Upper lobe of left lung (tissue), 4 donors: ENCODE results near the gene RHOH.

Experiments
- EP300 ChIP-seq, 4 donors: sonication (generic); formaldehyde crosslinking; IDR thresholded peaks; one replicate each; pipeline ENCODE4 v1.5.1; 2017; ENCODE audit warnings: antibody characterized with exemption in 4 of 4, control low read depth in 2 of 4
- POLR2A ChIP-seq, 4 donors: fragments of 450-650 bp; IDR thresholded peaks; one replicate each; pipeline ENCODE4 v1.5.1; 2016 to 2017; ENCODE audit warnings: antibody characterized with exemption in 4 of 4, mild to moderate bottlenecking in 2 of 4
- POLR2AphosphoS5 ChIP-seq, 2 donors: sonication (generic); formaldehyde crosslinking; IDR thresholded peaks; one replicate each; pipeline ENCODE4 v1.5.1; 2017; ENCODE audit warnings: antibody characterized with exemption in 2 of 2
- TF ChIP-seq, protein P1 (sequence below), 6 experiments: fragments of 450-650 bp in 4 of 6; fragments of 200-600 bp in 2 of 6; sonication (generic) in 2 of 6; IDR thresholded peaks; one replicate each; pipeline ENCODE4 v1.5.1; 2016 to 2019; ENCODE audit warnings: antibody characterized with exemption in 6 of 6

DNA sequence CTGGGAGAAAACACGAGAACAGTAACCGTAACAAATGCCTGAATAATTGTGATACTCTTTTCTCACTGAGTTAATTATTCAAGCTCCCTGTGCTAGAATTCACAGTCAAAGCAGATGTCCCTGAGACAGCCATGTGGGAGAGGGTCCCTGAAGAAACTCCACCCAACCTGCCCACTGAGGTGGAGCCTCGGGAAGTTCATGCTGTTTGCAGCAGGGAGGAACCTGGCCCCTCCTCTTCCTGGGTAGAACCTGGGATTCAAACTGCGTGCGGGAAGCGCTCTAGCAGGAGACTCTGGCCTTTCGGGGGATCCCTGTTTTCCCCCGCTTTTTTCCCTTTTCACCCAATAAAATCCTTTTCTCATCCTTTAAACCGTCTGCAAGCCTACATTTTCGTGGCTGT lies 20.2 kb upstream of the RHOH start:
- TF ChIP-seq EP300 (IDR thresholded peaks at IDR 0.05) (no peak), POLR2AphosphoS5 (IDR thresholded peaks at IDR 0.05) (no peak), POLR2A (IDR thresholded peaks at IDR 0.05) (no peak)
- TF ChIP-seq, protein P1, sequence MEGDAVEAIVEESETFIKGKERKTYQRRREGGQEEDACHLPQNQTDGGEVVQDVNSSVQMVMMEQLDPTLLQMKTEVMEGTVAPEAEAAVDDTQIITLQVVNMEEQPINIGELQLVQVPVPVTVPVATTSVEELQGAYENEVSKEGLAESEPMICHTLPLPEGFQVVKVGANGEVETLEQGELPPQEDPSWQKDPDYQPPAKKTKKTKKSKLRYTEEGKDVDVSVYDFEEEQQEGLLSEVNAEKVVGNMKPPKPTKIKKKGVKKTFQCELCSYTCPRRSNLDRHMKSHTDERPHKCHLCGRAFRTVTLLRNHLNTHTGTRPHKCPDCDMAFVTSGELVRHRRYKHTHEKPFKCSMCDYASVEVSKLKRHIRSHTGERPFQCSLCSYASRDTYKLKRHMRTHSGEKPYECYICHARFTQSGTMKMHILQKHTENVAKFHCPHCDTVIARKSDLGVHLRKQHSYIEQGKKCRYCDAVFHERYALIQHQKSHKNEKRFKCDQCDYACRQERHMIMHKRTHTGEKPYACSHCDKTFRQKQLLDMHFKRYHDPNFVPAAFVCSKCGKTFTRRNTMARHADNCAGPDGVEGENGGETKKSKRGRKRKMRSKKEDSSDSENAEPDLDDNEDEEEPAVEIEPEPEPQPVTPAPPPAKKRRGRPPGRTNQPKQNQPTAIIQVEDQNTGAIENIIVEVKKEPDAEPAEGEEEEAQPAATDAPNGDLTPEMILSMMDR (IDR thresholded peaks at IDR 0.05), result no peak
